GM18907 (cell line): ENCODE results near the gene SUSD1.
A peak's percentile ranks its signal among the peaks of the same experiment; 100 is the strongest.

Source experiments
- ATAC-seq: cut with Tn5 transposase; IDR thresholded peaks from one replicate; pipeline ENCODE4 v1.9.1; 2021; ENCODE audit warnings: mild to moderate bottlenecking, moderate library complexity; ENCODE audit not compliant: unreplicated experiment

Gene SUSD1

GRCh38 chr9:112020680-112021596, 154.2 kb downstream of the SUSD1 start:
- peak; percentile 82 for ATAC-seq

GRCh38 chr9:112017878-112018277, 157.2 kb downstream of the SUSD1 start:
- no peak for ATAC-seq

GRCh38 chr9:112015736-112016135, 159.4 kb downstream of the SUSD1 start:
- no peak for ATAC-seq

- no peak for ATAC-seq
Measured at GRCh38 chr9:112015149-112015548, 159.9 kb downstream of the SUSD1 start.

- ATAC-seq: no peak
Measured at GRCh38 chr9:112013266-112013665, 161.8 kb downstream of the SUSD1 start.

- ATAC-seq: peak; percentile 79
Measured at GRCh38 chr9:112012026-112012902, 162.8 kb downstream of the SUSD1 start.

GRCh38 chr9:112011051-112011620, 164.0 kb downstream of the SUSD1 start:
- no peak for ATAC-seq

- ATAC-seq: no peak
Measured at GRCh38 chr9:112010537-112010936, 164.6 kb downstream of the SUSD1 start.

- ATAC-seq: no peak
Measured at GRCh38 chr9:112009656-112010055, 165.4 kb downstream of the SUSD1 start.

GRCh38 chr9:112007575-112008240, 167.4 kb downstream of the SUSD1 start:
- peak; percentile 42 for ATAC-seq

GRCh38 chr9:112006361-112007020, 168.6 kb downstream of the SUSD1 start:
- no peak for ATAC-seq

- no peak for ATAC-seq
Measured at GRCh38 chr9:112005939-112006338, 169.2 kb downstream of the SUSD1 start.

GRCh38 chr9:112003538-112003937, 171.6 kb downstream of the SUSD1 start:
- ATAC-seq: no peak

GRCh38 chr9:112002847-112003457, 172.1 kb downstream of the SUSD1 start:
- no peak for ATAC-seq

GRCh38 chr9:112002131-112002846, 172.8 kb downstream of the SUSD1 start:
- ATAC-seq: no peak

GRCh38 chr9:112000743-112001142, 174.4 kb downstream of the SUSD1 start:
- ATAC-seq: no peak

GRCh38 chr9:111999319-111999718, 175.8 kb downstream of the SUSD1 start:
- ATAC-seq: no peak

- no peak for ATAC-seq
Measured at GRCh38 chr9:111997831-111998230, 177.3 kb downstream of the SUSD1 start.

GRCh38 chr9:111994831-111995458, 180.2 kb downstream of the SUSD1 start:
- ATAC-seq: peak; percentile 63
